Keratinocyte (primary cell): ENCODE measurements around the gene KRT2. TPM values are rescaled to one million over a fixed set of nuclear protein-coding genes. Genes with fewer than 3 reads are reported as not detected.

Experiments
- DNase-seq: peaks from one replicate; pipeline ENCODE4 v3.0.0-alpha.2; 2011; ENCODE audit warnings: low read depth, missing footprints, low spot score
- FAIRE-seq: peaks from 2 replicates; lab custom pipeline; 2011; peaks lifted over from hg19 to GRCh38; lab: Jason Lieb, UNC
- H2AFZ ChIP-seq: 2 replicates; pipeline ENCODE4 v1.6.0; 2012; ENCODE audit warnings: low read length, control low read depth, inconsistent platforms; ENCODE audit not compliant: control insufficient read depth
- H3K27ac ChIP-seq: 2 replicates; pipeline ENCODE4 v1.5.1; 2011; ENCODE audit warnings: low read length; ENCODE audit not compliant: control insufficient read depth, insufficient read depth
- H3K27me3 ChIP-seq: 3 replicates; pipeline ENCODE4 v1.6.0; 2011; ENCODE audit warnings: low read length; ENCODE audit not compliant: control insufficient read depth, insufficient read depth; ENCODE audit errors: extremely low read depth
- H3K36me3 ChIP-seq, 2 experiments: 2 replicates in 1 of 2; 3 replicates in 1 of 2; pipeline ENCODE4 v1.5.1; 2011; ENCODE audit warnings: low read length in 2 of 2, mild to moderate bottlenecking in 1 of 2; ENCODE audit not compliant: control insufficient read depth in 2 of 2, insufficient read depth in 2 of 2; ENCODE audit errors: extremely low read depth in 1 of 2
- H3K4me1 ChIP-seq: 3 replicates; pipeline ENCODE4 v1.5.1; 2011; ENCODE audit warnings: low read length; ENCODE audit not compliant: control insufficient read depth, insufficient read depth; ENCODE audit errors: extremely low read depth
- H3K4me2 ChIP-seq: 3 replicates; pipeline ENCODE4 v1.6.0; 2011; ENCODE audit warnings: low read depth, low read length; ENCODE audit not compliant: control insufficient read depth, insufficient read depth; ENCODE audit errors: extremely low read depth
- H3K4me3 ChIP-seq, 3 experiments: fragments of 200-600 bp in 1 of 3; sonication (generic) in 1 of 3; 2 replicates in 2 of 3; 3 replicates in 1 of 3; pipeline ENCODE4 v1.5.1; 2011 to 2016; ENCODE audit warnings: low read length in 3 of 3, mild to moderate bottlenecking in 3 of 3, control low read depth in 2 of 3, inconsistent platforms in 1 of 3, low read depth in 1 of 3, mixed read lengths in 1 of 3, mixed run types in 1 of 3, moderate library complexity in 1 of 3; ENCODE audit not compliant: control insufficient read depth in 2 of 3, insufficient read depth in 2 of 3; ENCODE audit errors: extremely low read depth in 1 of 3
- H3K79me2 ChIP-seq: 2 replicates; pipeline ENCODE4 v1.6.0; 2012; ENCODE audit warnings: low read length; ENCODE audit not compliant: control insufficient read depth, insufficient read depth
- H3K9ac ChIP-seq: 3 replicates; pipeline ENCODE4 v1.6.0; 2011; ENCODE audit warnings: low read length; ENCODE audit not compliant: control insufficient read depth, insufficient read depth; ENCODE audit errors: extremely low read depth
- H3K9me1 ChIP-seq: 3 replicates; pipeline ENCODE4 v1.6.0; 2011; ENCODE audit warnings: low read length; ENCODE audit not compliant: control insufficient read depth, insufficient read depth; ENCODE audit errors: extremely low read depth
- H3K9me3 ChIP-seq: 2 replicates; pipeline ENCODE4 v1.5.1; 2012; ENCODE audit warnings: low read depth, low read length; ENCODE audit not compliant: control insufficient read depth
- H4K20me1 ChIP-seq: 3 replicates; pipeline ENCODE4 v1.6.0; 2011; ENCODE audit warnings: low read length; ENCODE audit not compliant: control insufficient read depth, insufficient read depth; ENCODE audit errors: extremely low read depth
- EZH2 ChIP-seq: IDR thresholded peaks from one replicate; pipeline ENCODE4 v1.6.1; 2012; ENCODE audit warnings: inconsistent platforms, mild to moderate bottlenecking, low read length, moderate library complexity
- dilution Hi-C: fragments of 300-500 bp; cut with MboI; formaldehyde crosslinking; loops from one replicate; pipeline ENCODE4 v1.7.0; 2020; ENCODE audit warnings: low sequenced_read_pairs; ENCODE audit not compliant: extremely low pct_ligation_motif_present
- polyA plus RNA-seq, 5 experiments: library from polyadenylated mRNA; depleted of rRNA in 3 of 5; stranded (reverse) in 3 of 5; stranded (forward) in 1 of 5; unstranded in 1 of 5; fragments of >200 nt; gene quantifications; 1 replicate in 1 of 5; 2 replicates in 3 of 5; 3 replicates in 1 of 5; pipeline versions ENCODE4 v1.2.1 to v1.2.3, GENCODE V29; 2011 to 2012; ENCODE audit warnings: missing spikeins in 2 of 5, low read depth in 1 of 5, low replicate concordance in 1 of 5
- TF ChIP-seq, protein P1 (sequence below), 3 experiments: IDR thresholded peaks in 1 of 3; conservative IDR thresholded peaks in 1 of 3; optimal IDR thresholded peaks in 1 of 3; 2 replicates in 2 of 3; 3 replicates in 1 of 3; pipeline versions ENCODE3 to v1.5.1; 2011; ENCODE audit warnings: low read length in 3 of 3, mild to moderate bottlenecking in 3 of 3, moderate library complexity in 2 of 3, control low read depth in 1 of 3, inconsistent platforms in 1 of 3; ENCODE audit not compliant: insufficient read depth in 2 of 3; ENCODE audit errors: extremely low read depth in 1 of 3

The KRT2 gene
- polyA plus RNA-seq, 1 donor (not counting 4 experiments of a cell fraction or from before 2014, with no cell fraction given) = 0.69 TPM

DNA sequence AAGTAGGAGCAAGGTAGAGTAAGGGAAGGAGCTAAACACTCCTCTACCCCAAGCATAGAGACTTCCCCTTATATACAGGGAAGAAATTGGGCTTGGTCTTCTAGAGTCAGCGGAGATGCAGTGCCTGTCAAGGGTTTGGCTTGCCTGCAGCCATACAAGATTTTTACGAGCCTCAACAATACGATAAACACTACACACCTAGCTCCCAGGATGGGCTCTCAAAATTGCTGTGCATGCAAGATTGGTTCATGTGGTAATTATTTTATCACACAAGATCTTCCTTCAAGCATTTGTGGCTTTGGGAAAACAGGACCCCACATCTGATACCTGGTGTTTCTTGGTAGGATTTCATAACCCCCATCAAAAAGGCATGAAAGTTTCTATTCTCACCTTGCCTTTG is 28.4 kb upstream of the KRT2 start, which contains the start of gene KRT1:
TSS of gene KRT1 (minus strand) at position 45 of the 400 bp plus-strand sequence. CDS start 59 bp downstream, outside the sequence.
- H3K9me1 ChIP-seq = no peaks in the 10 kb centered on the region
- H3K36me3 ChIP-seq = no peaks in the 10 kb centered on the region
- no peaks in the 10 kb centered on the region for H3K9me3 ChIP-seq
- no peak for DNase-seq
- H3K4me1 ChIP-seq = no peaks in the 10 kb centered on the region
- no peaks in the 10 kb centered on the region for H4K20me1 ChIP-seq
- TF ChIP-seq, protein P1, sequence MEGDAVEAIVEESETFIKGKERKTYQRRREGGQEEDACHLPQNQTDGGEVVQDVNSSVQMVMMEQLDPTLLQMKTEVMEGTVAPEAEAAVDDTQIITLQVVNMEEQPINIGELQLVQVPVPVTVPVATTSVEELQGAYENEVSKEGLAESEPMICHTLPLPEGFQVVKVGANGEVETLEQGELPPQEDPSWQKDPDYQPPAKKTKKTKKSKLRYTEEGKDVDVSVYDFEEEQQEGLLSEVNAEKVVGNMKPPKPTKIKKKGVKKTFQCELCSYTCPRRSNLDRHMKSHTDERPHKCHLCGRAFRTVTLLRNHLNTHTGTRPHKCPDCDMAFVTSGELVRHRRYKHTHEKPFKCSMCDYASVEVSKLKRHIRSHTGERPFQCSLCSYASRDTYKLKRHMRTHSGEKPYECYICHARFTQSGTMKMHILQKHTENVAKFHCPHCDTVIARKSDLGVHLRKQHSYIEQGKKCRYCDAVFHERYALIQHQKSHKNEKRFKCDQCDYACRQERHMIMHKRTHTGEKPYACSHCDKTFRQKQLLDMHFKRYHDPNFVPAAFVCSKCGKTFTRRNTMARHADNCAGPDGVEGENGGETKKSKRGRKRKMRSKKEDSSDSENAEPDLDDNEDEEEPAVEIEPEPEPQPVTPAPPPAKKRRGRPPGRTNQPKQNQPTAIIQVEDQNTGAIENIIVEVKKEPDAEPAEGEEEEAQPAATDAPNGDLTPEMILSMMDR (optimal IDR thresholded peaks at IDR 0.05 in 1 of 3, IDR thresholded peaks at IDR 0.05 in 1 of 3, conservative IDR thresholded peaks at IDR 0.05 in 1 of 3; ENCODE audit: extremely low read depth in 1 of 3, insufficient read depth in 2 of 3, low read length in 3 of 3) = no peak
- TF ChIP-seq EZH2 = no peak
- FAIRE-seq = no peak
- dilution Hi-C loops = no loop called here
- no peak within 1 kb of the TSS for H3K9ac ChIP-seq
- H3K4me2 ChIP-seq = no peak within 1 kb of the TSS
- H3K27me3 ChIP-seq = peaks cover 33% of the 10 kb centered on the region
- no peak within 1 kb of the TSS for H2AFZ ChIP-seq
- no peak within 1 kb of the TSS for H3K27ac ChIP-seq
- H3K79me2 ChIP-seq = no peaks in the 10 kb centered on the region
- no peak within 1 kb of the TSS for H3K4me3 ChIP-seq

DNA sequence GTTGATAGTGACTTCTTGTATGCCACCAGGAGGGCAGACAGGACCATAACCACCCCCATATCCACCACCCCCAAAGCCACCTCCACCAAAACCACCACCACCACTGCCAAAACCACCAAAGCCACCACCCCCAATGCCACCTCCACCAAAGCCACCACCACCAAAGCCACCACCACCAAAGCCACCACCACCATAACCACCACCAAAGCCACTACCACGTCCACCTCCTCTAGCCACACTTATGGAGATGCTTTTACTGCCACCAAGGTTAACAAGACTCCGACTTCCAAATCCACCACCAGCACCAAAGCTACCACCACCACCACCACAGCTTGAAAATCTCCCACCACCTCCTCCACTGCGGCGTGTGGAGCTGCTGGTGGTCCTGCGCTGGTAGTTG is 27.9 kb upstream of the KRT2 start:
- FAIRE-seq = no peak

More for the DNA sequence above, 27.9 kb upstream of the KRT2 start:
- H3K27me3 ChIP-seq = peaks cover 32% of the 10 kb centered on the region
- H3K4me1 ChIP-seq = no peaks in the 10 kb centered on the region
- H3K79me2 ChIP-seq = no peaks in the 10 kb centered on the region
- no peaks in the 10 kb centered on the region for H4K20me1 ChIP-seq
- no peak for DNase-seq
- H3K4me2 ChIP-seq = no peak overlapping the region
- H3K4me3 ChIP-seq = no peak overlapping the region
- no peak for TF ChIP-seq EZH2
- TF ChIP-seq, protein P1 (optimal IDR thresholded peaks at IDR 0.05 in 1 of 3, IDR thresholded peaks at IDR 0.05 in 1 of 3, conservative IDR thresholded peaks at IDR 0.05 in 1 of 3; ENCODE audit: extremely low read depth in 1 of 3, insufficient read depth in 2 of 3, low read length in 3 of 3) = no peak
- H3K9me1 ChIP-seq = no peaks in the 10 kb centered on the region
- no peak overlapping the region for H2AFZ ChIP-seq
- H3K9me3 ChIP-seq = no peaks in the 10 kb centered on the region
- no peak overlapping the region for H3K27ac ChIP-seq
- no peaks in the 10 kb centered on the region for H3K36me3 ChIP-seq
- no peak overlapping the region for H3K9ac ChIP-seq
- dilution Hi-C loops = no loop called here
